Spinal cord (tissue), 10 donors: ENCODE data around the gene CREB3L1. TPM values are rescaled to one million over a fixed set of nuclear protein-coding genes. Genes with fewer than 3 reads are reported as not detected.

Experiments
- DNase-seq, 6 donors: peaks; one replicate each; pipeline versions ENCODE4 v3.0.0 to v3.0.0-alpha.2; 2013 to 2015; ENCODE audit warnings: low spot score in 6 of 6, low read depth in 4 of 6
- H3K27ac ChIP-seq: one replicate; pipeline ENCODE4 v1.5.1; 2013; ENCODE audit warnings: low read depth, low read length, control low read depth
- H3K27me3 ChIP-seq: one replicate; pipeline ENCODE4 v1.6.1; 2013; ENCODE audit warnings: low read length; ENCODE audit not compliant: control insufficient read depth, insufficient read depth
- H3K36me3 ChIP-seq: one replicate; pipeline ENCODE4 v1.6.1; 2013; ENCODE audit warnings: low read length; ENCODE audit not compliant: control insufficient read depth, insufficient read depth
- H3K4me1 ChIP-seq: one replicate; pipeline ENCODE4 v1.6.1; 2013; ENCODE audit warnings: low read length; ENCODE audit not compliant: control insufficient read depth, insufficient read depth
- H3K4me3 ChIP-seq: one replicate; pipeline ENCODE4 v1.5.1; 2013; ENCODE audit warnings: low read depth, low read length, control low read depth
- H3K9me3 ChIP-seq: one replicate; pipeline ENCODE4 v1.6.1; 2013; ENCODE audit warnings: low read length; ENCODE audit not compliant: control insufficient read depth, insufficient read depth
- WGBS: methylation state at CpG from one replicate; pipeline ENCODE4 v1.1.5; 2013; ENCODE audit warnings: missing lambda C conversion rate; ENCODE audit not compliant: insufficient coverage; 5-methylcytosine and 5-hydroxymethylcytosine counted together
- polyA plus RNA-seq, 2 donors: library from polyadenylated mRNA; unstranded; fragments of 120-200 nt; gene quantifications; one replicate each; pipeline ENCODE4 v1.2.1, GENCODE V29; 2013; ENCODE audit not compliant: insufficient read length in 2 of 2
- total RNA-seq, 2 donors: library from RNA; depleted of rRNA in 1 of 2; stranded (reverse); fragments of 120-200 nt in 1 of 2; fragments of >200 nt in 1 of 2; gene quantifications; one replicate each; pipeline versions ENCODE4 v1.2.3 to v1.2.4, GENCODE V29; 2013 to 2014
- donor health status: healthy.

Gene CREB3L1
- total and polyA plus RNA-seq, 4 donors, result 12.2 to 21.5 (median 14.0) TPM

DNA sequence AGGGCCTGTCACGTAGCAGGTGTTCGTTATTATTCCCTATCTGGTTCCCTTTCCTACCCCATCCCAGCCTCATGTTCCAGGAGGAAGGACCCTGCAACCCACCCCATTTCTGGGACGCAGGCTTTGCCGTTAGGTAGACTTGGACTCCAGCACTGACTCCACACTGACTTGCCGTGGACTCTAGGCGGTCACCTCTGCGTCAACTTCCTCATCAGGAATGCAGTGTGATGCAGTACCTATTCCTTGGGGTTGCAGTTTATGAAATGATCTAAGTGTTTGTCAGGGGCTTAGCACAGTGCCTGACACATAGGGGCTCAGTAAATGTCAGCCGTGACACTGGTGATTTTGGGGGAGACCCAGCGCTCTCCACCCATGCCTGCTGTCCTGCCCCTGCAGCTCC, 86.6 kb downstream of the CREB3L1 start:
- 94% methylated on average over 7 of the region's 9 CpGs for WGBS
- Histone ChIP-seq H3K36me3 (peaks cover 69% of the 10 kb centered on the region), H3K27me3 (no peaks in the 10 kb centered on the region), H3K27ac (no peak overlapping the region), H3K4me1 (peaks cover 51% of the 10 kb centered on the region), H3K9me3 (no peaks in the 10 kb centered on the region), H3K4me3 (no peak overlapping the region)
- DNase-seq, result no peak

DNA sequence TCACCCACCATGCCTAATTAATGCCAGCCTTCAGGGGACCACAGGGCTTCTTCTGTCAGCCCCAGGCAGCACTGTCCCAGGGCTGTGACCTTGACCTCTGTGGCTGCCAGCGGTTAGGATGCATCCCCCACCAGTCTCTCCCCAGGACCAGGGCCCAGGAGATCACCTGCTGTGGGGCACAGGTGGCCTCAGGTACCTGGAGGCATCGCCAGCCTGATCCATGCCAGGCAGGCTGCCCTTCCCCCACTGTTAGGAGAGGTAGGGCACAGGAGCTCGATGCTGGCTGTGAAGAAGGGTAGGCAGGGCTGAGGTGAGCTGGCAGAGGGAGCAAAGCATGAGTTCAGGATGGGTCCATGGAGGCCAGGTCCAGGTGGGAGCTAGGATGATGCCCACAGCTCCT, 87.3 kb downstream of the CREB3L1 start:
- H3K36me3 ChIP-seq, result peaks cover 76% of the 10 kb centered on the region
- 93% methylated on average over 3 of the region's 3 CpGs for WGBS
- no peak for DNase-seq
- peaks cover 56% of the 10 kb centered on the region for H3K4me1 ChIP-seq
- H3K27me3 ChIP-seq, result no peaks in the 10 kb centered on the region
- H3K4me3 ChIP-seq, result no peak overlapping the region
- no peaks in the 10 kb centered on the region for H3K9me3 ChIP-seq
- H3K27ac ChIP-seq, result no peak overlapping the region

DNA sequence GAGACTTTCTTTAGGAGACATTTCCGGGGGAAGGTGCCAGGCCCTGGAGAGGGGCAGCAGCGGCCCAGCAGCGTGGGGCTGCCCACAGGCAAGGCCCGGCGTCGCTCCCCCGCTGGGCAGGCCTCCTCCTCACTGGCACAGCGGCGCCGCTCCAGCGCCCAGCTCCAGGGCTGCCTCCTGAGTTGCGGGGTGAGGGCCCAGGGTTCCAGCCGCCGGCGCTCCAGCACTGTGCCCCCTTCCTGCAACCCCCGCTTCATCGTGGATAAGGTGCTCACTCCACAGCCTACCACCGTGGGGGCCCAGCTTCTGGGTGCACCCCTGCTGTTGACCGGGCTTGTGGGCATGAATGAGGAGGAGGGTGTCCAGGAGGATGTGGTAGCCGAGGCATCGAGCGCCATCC, 88.8 kb downstream of the CREB3L1 start:
- Histone ChIP-seq H3K27me3 (no peaks in the 10 kb centered on the region), H3K4me1 (peaks cover 60% of the 10 kb centered on the region), H3K4me3 (no peak overlapping the region), H3K27ac (no peak overlapping the region), H3K36me3 (peaks cover 83% of the 10 kb centered on the region), H3K9me3 (no peaks in the 10 kb centered on the region)
- WGBS, result 87% methylated on average over 19 of the region's 22 CpGs
- no peak for DNase-seq

DNA sequence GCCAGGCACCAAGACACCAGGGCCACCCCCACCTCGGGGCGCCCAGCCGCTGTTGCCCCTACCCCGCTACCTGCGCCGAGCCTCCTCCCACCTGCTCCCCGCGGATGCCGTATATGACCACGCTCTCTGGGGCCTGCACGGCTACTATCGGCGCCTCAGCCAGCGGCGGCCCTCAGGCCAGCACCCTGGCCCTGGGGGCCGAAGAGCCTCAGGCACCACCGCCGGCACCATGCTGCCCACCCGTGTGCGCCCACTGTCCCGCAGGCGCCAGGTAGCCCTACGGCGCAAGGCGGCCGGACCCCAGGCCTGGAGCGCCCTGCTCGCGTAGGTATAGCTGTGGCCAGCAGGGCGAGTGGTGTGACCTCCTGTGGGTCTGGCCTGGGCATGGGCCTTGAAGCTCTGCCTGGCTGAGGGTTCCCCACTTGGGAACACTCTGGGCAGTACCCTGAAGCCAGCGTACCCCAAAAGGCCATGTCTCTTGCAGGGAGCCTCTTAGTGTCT, 89.2 kb downstream of the CREB3L1 start:
- WGBS, result 92% methylated on average over 30 of the region's 31 CpGs
- Histone ChIP-seq H3K36me3 (peaks cover 84% of the 10 kb centered on the region), H3K4me1 (peaks cover 56% of the 10 kb centered on the region), H3K27ac (no peak overlapping the region), H3K27me3 (no peaks in the 10 kb centered on the region), H3K4me3 (no peak overlapping the region), H3K9me3 (no peaks in the 10 kb centered on the region)
- no peak for DNase-seq

GRCh38 chr11:46367244-46367915, 89.9 kb downstream of the CREB3L1 start:
- Histone ChIP-seq H3K36me3 (peaks cover 85% of the 10 kb centered on the region), H3K27me3 (no peaks in the 10 kb centered on the region), H3K9me3 (no peaks in the 10 kb centered on the region), H3K4me1 (peaks cover 49% of the 10 kb centered on the region), H3K4me3 (no peak overlapping the region), H3K27ac (no peak overlapping the region)
- peak in 2 of 6 donors; percentile 63 to 66 for DNase-seq
- WGBS, result 22% methylated on average over 23 of the region's 32 CpGs

DNA sequence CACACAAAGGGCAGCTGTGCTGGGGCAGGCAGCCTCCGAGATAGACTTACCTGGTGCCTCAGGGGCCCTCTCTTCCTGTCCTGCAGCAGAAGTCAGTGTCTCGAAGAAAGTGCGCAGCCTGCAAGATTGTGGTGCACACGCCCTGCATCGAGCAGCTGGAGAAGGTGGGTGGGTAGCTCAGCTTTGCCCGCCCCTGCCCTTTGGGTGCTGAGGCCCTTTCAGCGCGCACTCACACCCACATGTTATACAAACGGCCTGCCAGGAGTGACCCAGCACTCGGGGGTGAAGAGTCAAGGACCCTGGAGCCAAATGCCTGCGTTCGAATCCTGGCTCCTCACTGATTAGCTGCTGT, 90.4 kb downstream of the CREB3L1 start:
- no peak overlapping the region for H3K27ac ChIP-seq
- H3K4me1 ChIP-seq, result peaks cover 44% of the 10 kb centered on the region
- 83% methylated on average over 9 of the region's 12 CpGs for WGBS
- no peak overlapping the region for H3K4me3 ChIP-seq
- no peaks in the 10 kb centered on the region for H3K27me3 ChIP-seq
- no peaks in the 10 kb centered on the region for H3K9me3 ChIP-seq
- H3K36me3 ChIP-seq, result peaks cover 85% of the 10 kb centered on the region
- DNase-seq, result no peak

- H3K27me3 ChIP-seq, result no peaks in the 10 kb centered on the region
- 58% methylated on average over 20 of the region's 25 CpGs for WGBS
- H3K36me3 ChIP-seq, result peaks cover 86% of the 10 kb centered on the region
- no peaks in the 10 kb centered on the region for H3K9me3 ChIP-seq
- no peak overlapping the region for H3K27ac ChIP-seq
- no peak overlapping the region for H3K4me3 ChIP-seq
- peak in 2 of 6 donors; percentile 64 to 73 for DNase-seq
- H3K4me1 ChIP-seq, result peaks cover 31% of the 10 kb centered on the region
Observed at GRCh38 chr11:46369458-46370152, 92.1 kb downstream of the CREB3L1 start.

GRCh38 chr11:46370253-46370652, 92.8 kb downstream of the CREB3L1 start:
- no peaks in the 10 kb centered on the region for H3K9me3 ChIP-seq
- no peak overlapping the region for H3K4me3 ChIP-seq
- H3K27ac ChIP-seq, result no peak overlapping the region
- 42% methylated on average over 12 of the region's 13 CpGs for WGBS
- peaks cover 87% of the 10 kb centered on the region for H3K36me3 ChIP-seq
- no peak for DNase-seq
- no peaks in the 10 kb centered on the region for H3K27me3 ChIP-seq
- H3K4me1 ChIP-seq, result peaks cover 29% of the 10 kb centered on the region
